Nucleus accumbens (tissue), 56 donors: ENCODE measurements around the gene NXT1.
"Not testable (repeated sequence)": the region's sequence is repeated elsewhere in the genome, so short reads cannot be mapped to it uniquely, and the experiment has no call there.

Experiments used
- DNase-seq, 56 donors: peaks; one replicate each; lab custom pipeline; 2025; lab: John Stamatoyannopoulos, UW

The NXT1 gene

GRCh38 chr20:23350196-23350903 lies at the start of gene NXT1:
TSS of gene NXT1 (plus strand) at chr20:23350791. CDS start at chr20:23354042, 3,251 bp downstream.
- peak; percentile 78 to 98 (median 96) for DNase-seq

- no peak for DNase-seq
Measured at GRCh38 chr20:23301436-23302050, 49.0 kb upstream of the NXT1 start.

GRCh38 chr20:23302386-23302785 lies 48.2 kb upstream of the NXT1 start:
- DNase-seq = no peak

- DNase-seq = no peak
Measured at GRCh38 chr20:23302801-23303200, 47.8 kb upstream of the NXT1 start.

GRCh38 chr20:23303325-23304102 lies 47.1 kb upstream of the NXT1 start:
- no peak for DNase-seq

- DNase-seq = no peak
Measured at GRCh38 chr20:23304616-23305015, 46.0 kb upstream of the NXT1 start.

GRCh38 chr20:23305098-23305497 lies 45.5 kb upstream of the NXT1 start:
- DNase-seq = no peak

- not testable (repeated sequence) for DNase-seq
Measured at GRCh38 chr20:23307393-23307792, 43.2 kb upstream of the NXT1 start.

- no peak for DNase-seq
Measured at GRCh38 chr20:23308024-23308423, 42.6 kb upstream of the NXT1 start.

- no peak for DNase-seq
Measured at GRCh38 chr20:23308908-23309307, 41.7 kb upstream of the NXT1 start.

- DNase-seq = no peak
Measured at GRCh38 chr20:23309781-23310180, 40.8 kb upstream of the NXT1 start.

GRCh38 chr20:23311947-23312506 lies 38.6 kb upstream of the NXT1 start:
- DNase-seq = no peak

GRCh38 chr20:23313271-23313670 lies 37.3 kb upstream of the NXT1 start:
- DNase-seq = no peak

GRCh38 chr20:23314699-23315098 lies 35.9 kb upstream of the NXT1 start:
- DNase-seq = no peak

- no peak for DNase-seq
Measured at GRCh38 chr20:23315099-23315498, 35.5 kb upstream of the NXT1 start.

GRCh38 chr20:23316626-23317025 lies 34.0 kb upstream of the NXT1 start:
- DNase-seq = no peak

GRCh38 chr20:23317081-23317480 lies 33.5 kb upstream of the NXT1 start:
- no peak for DNase-seq

GRCh38 chr20:23318347-23318746 lies 32.2 kb upstream of the NXT1 start:
- DNase-seq = no peak

GRCh38 chr20:23320317-23320716 lies 30.3 kb upstream of the NXT1 start:
- no peak for DNase-seq

GRCh38 chr20:23325107-23325506 lies 25.5 kb upstream of the NXT1 start:
- DNase-seq = no peak

GRCh38 chr20:23326774-23327173 lies 23.8 kb upstream of the NXT1 start:
- DNase-seq = no peak
